Coronary artery (tissue), 2 donors: ENCODE data around the gene GRK2.
"Not testable (repeated sequence)": the region's sequence is repeated elsewhere in the genome, so short reads cannot be mapped to it uniquely, and the experiment has no call there.

Experiments used
- DNase-seq: peaks from one replicate; pipeline ENCODE4 v3.0.0-alpha.2; 2017; ENCODE audit warnings: low spot score
- H3K27ac ChIP-seq, 2 donors: fragments of 200-600 bp; sonication (generic); one replicate each; pipeline ENCODE4 v1.5.1; 2016 to 2019
- H3K4me3 ChIP-seq: fragments of 200-600 bp; sonication (generic); 2 replicates; pipeline ENCODE4 v1.5.1; 2016; ENCODE audit warnings: mild to moderate bottlenecking, moderate library complexity
- CTCF ChIP-seq: fragments of 200-600 bp; sonication (generic); IDR thresholded peaks from one replicate; pipeline ENCODE4 v1.5.1; 2019; ENCODE audit warnings: antibody characterized with exemption

GRK2 gene

GRCh38 chr11:67266449-67267187 is at the start of gene GRK2:
Gene GRK2 (plus strand): TSS chr11:67266473. CDS start chr11:67266700, 227 bp downstream.
- Histone ChIP-seq H3K4me3 (peak within 1 kb of the TSS; percentile 98), H3K27ac (peak within 1 kb of the TSS; percentile 89 to 91)
- no peak for TF ChIP-seq CTCF
- DNase-seq = peak; percentile 75

- no peak overlapping the region for H3K4me3 ChIP-seq
- no peak for TF ChIP-seq CTCF
- DNase-seq = no peak
- H3K27ac ChIP-seq = no peak overlapping the region
Observed at GRCh38 chr11:67227726-67228125, 38.5 kb upstream of the GRK2 start.

GRCh38 chr11:67230406-67230805 is 35.9 kb upstream of the GRK2 start:
- no peak for TF ChIP-seq CTCF
- Histone ChIP-seq H3K27ac (no peak overlapping the region), H3K4me3 (no peak overlapping the region)
- DNase-seq = no peak

- H3K27ac ChIP-seq = no peak overlapping the region
- no peak for TF ChIP-seq CTCF
- H3K4me3 ChIP-seq = no peak overlapping the region
- no peak for DNase-seq
Observed at GRCh38 chr11:67230886-67231285, 35.4 kb upstream of the GRK2 start.

GRCh38 chr11:67233584-67234190 is 32.6 kb upstream of the GRK2 start:
- H3K4me3 ChIP-seq = no peak overlapping the region
- no peak for DNase-seq
- H3K27ac ChIP-seq = no peak overlapping the region
- TF ChIP-seq CTCF = no peak

GRCh38 chr11:67234571-67234970 is 31.7 kb upstream of the GRK2 start:
- DNase-seq, H3K27ac ChIP-seq, H3K4me3 ChIP-seq: not testable (repeated sequence)

- no peak overlapping the region for H3K4me3 ChIP-seq
- no peak overlapping the region for H3K27ac ChIP-seq
- no peak for DNase-seq
- no peak for TF ChIP-seq CTCF
Observed at GRCh38 chr11:67237574-67237973, 28.7 kb upstream of the GRK2 start.
